Activated B cell treated with CpG ODN at 0.5 μM for 24 hours (primary cell): Measurements from ENCODE around the gene HK3. TPM values are rescaled to one million over a fixed set of nuclear protein-coding genes. Genes with fewer than 3 reads are reported as not detected.

ENCODE experiments used
- ATAC-seq: fragments of 200-7000 bp; cut with Tn5 transposase; one replicate; pipeline ENCODE4 v1.10.0; 2021; ENCODE audit warnings: low read depth, mild to moderate bottlenecking, moderate library complexity
- CTCF ChIA-PET: fragments of 350-600 bp; sonication (Branson Sonifier 250); formaldehyde crosslinking; loops from one replicate; lab custom pipeline; 2021; ENCODE audit warnings: antibody characterized with exemption; lab: Charles Lee
- POLR2A ChIA-PET: fragments of 350-600 bp; sonication (Branson Sonifier 250); formaldehyde crosslinking; loops from one replicate; lab custom pipeline; 2021; ENCODE audit warnings: antibody characterized with exemption; lab: Charles Lee
- DNase-seq: peaks from one replicate; pipeline ENCODE4 v3.0.0; 2022
- H3K27ac Mint-ChIP-seq: one replicate; pipeline ENCODE4 v1.8.0; 2020; ENCODE audit warnings: mixed read lengths
- H3K27me3 Mint-ChIP-seq: one replicate; pipeline ENCODE4 v1.8.0; 2021; ENCODE audit warnings: mixed read lengths
- H3K36me3 Mint-ChIP-seq: one replicate; pipeline ENCODE4 v1.8.0; 2021; ENCODE audit warnings: low read depth, mixed read lengths
- H3K4me1 Mint-ChIP-seq: one replicate; pipeline ENCODE4 v1.8.0; 2021; ENCODE audit warnings: mixed read lengths
- H3K4me3 Mint-ChIP-seq: one replicate; pipeline ENCODE4 v1.8.0; 2020; ENCODE audit warnings: mild to moderate bottlenecking, mixed read lengths
- H3K9me3 Mint-ChIP-seq: one replicate; pipeline ENCODE4 v1.8.0; 2020; ENCODE audit warnings: mixed read lengths
- CTCF ChIP-seq: fragments of 200-600 bp; IDR thresholded peaks from one replicate; pipeline ENCODE4 v1.8.0; 2022; ENCODE audit warnings: antibody characterized with exemption, mild to moderate bottlenecking
- intact Hi-C: fragments of 100-400 bp; cut with micrococcal nuclease; formaldehyde crosslinking; loops from one replicate; pipeline ENCODE4 v1.15.1; 2024
- total RNA-seq: library from RNA; stranded (reverse); gene quantifications from 2 replicates; pipeline ENCODE4 v1.2.3, GENCODE V29; 2022

HK3 gene
- total RNA-seq, 1 donor from 2014 or later, result 0.55 TPM

GRCh38 chr5:176854164-176854563 is 45.0 kb downstream of the HK3 start:
- Mint-ChIP-seq H3K27ac (no peak overlapping the region), H3K9me3 (no peaks in the 10 kb centered on the region), H3K4me1 (no peaks in the 10 kb centered on the region), H3K36me3 (no peaks in the 10 kb centered on the region), H3K4me3 (no peak overlapping the region), H3K27me3 (peaks cover 17% of the 10 kb centered on the region)
- CTCF ChIA-PET, result no interaction called here
- no peak for ATAC-seq
- POLR2A ChIA-PET, result no interaction called here
- intact Hi-C loops, result no loop called here
- TF ChIP-seq CTCF, result no peak
- no peak for DNase-seq

- Mint-ChIP-seq H3K27me3 (peaks cover 19% of the 10 kb centered on the region), H3K4me3 (no peak overlapping the region), H3K9me3 (no peaks in the 10 kb centered on the region), H3K27ac (no peak overlapping the region), H3K4me1 (no peaks in the 10 kb centered on the region), H3K36me3 (no peaks in the 10 kb centered on the region)
- ChIA-PET POLR2A (no interaction called here), CTCF (no interaction called here)
- TF ChIP-seq CTCF, result no peak
- intact Hi-C loops, result no loop called here
- DNase-seq (no peak), ATAC-seq (no peak)
These were observed 45.9 kb downstream of the HK3 start for GRCh38 chr5:176853151-176853778.

- H3K36me3 Mint-ChIP-seq, result no peaks in the 10 kb centered on the region
- H3K4me1 Mint-ChIP-seq, result no peaks in the 10 kb centered on the region
- peaks cover 19% of the 10 kb centered on the region for H3K27me3 Mint-ChIP-seq
- CTCF ChIA-PET, result no interaction called here
- no peak overlapping the region for H3K4me3 Mint-ChIP-seq
- no peak overlapping the region for H3K27ac Mint-ChIP-seq
- POLR2A ChIA-PET, result no interaction called here
- no peaks in the 10 kb centered on the region for H3K9me3 Mint-ChIP-seq
- intact Hi-C loops, result no loop called here
- ATAC-seq, result no peak
- no peak for TF ChIP-seq CTCF
- DNase-seq, result no peak
These were observed 47.1 kb downstream of the HK3 start for GRCh38 chr5:176851871-176852658.

GRCh38 chr5:176851380-176851779 is 47.8 kb downstream of the HK3 start:
- ATAC-seq, result no peak
- H3K4me1 Mint-ChIP-seq, result no peaks in the 10 kb centered on the region

More at GRCh38 chr5:176851380-176851779, 47.8 kb downstream of the HK3 start:
- no peak for DNase-seq
- CTCF ChIA-PET, result no interaction called here
- POLR2A ChIA-PET, result no interaction called here
- peaks cover 16% of the 10 kb centered on the region for H3K27me3 Mint-ChIP-seq
- intact Hi-C loops, result no loop called here
- H3K27ac Mint-ChIP-seq, result no peak overlapping the region
- no peak overlapping the region for H3K4me3 Mint-ChIP-seq
- TF ChIP-seq CTCF, result no peak
- H3K36me3 Mint-ChIP-seq, result no peaks in the 10 kb centered on the region
- no peaks in the 10 kb centered on the region for H3K9me3 Mint-ChIP-seq
